ENCODE data around the gene PDE6D.
A peak's percentile ranks its signal among the peaks of the same experiment; 100 is the strongest.

GRCh38 chr2:231713730-231714638 is 67.1 kb downstream of the PDE6D start:
- TF ChIP-seq CTCF (IDR thresholded peaks at IDR 0.05) (peak in 6 of 7 experiments; percentile 23 to 95 (median 94)), POLR2A (IDR thresholded peaks at IDR 0.05) (no peak), POLR2AphosphoS5 (IDR thresholded peaks at IDR 0.05) (peak in 2 of 3 donors; percentile 64 to 91)
